HG02852 (cell line): ENCODE measurements around the gene TMEM203.
"Not testable (repeated sequence)": the region's sequence is repeated elsewhere in the genome, so short reads cannot be mapped to it uniquely, and the experiment has no call there.

Experiments used
- ATAC-seq: cut with Tn5 transposase; IDR thresholded peaks from one replicate; pipeline ENCODE4 v1.9.1; 2021; ENCODE audit warnings: mild to moderate bottlenecking, moderate library complexity; ENCODE audit not compliant: unreplicated experiment

TMEM203 gene

GRCh38 chr9:137205126-137206069 is at the start of gene TMEM203, which contains the start of gene NDOR1:
Gene TMEM203, minus strand, starts transcription at chr9:137205648. Its CDS starts 234 bp downstream, at chr9:137205414.
Gene NDOR1, plus strand, starts transcription at chr9:137205700. Its CDS starts 78 bp downstream, at chr9:137205778.
- peak; percentile 36 for ATAC-seq

- peak; percentile 80 for ATAC-seq
These were observed 49.4 kb upstream of the TMEM203 start, which contains the start of gene NELFB for GRCh38 chr9:137254624-137255447. Gene NELFB, plus strand, starts transcription at chr9:137255327.

- no peak for ATAC-seq
These were observed 48.5 kb upstream of the TMEM203 start for GRCh38 chr9:137253717-137254623.

GRCh38 chr9:137252555-137253506 is 47.4 kb upstream of the TMEM203 start:
- ATAC-seq = no peak

DNA sequence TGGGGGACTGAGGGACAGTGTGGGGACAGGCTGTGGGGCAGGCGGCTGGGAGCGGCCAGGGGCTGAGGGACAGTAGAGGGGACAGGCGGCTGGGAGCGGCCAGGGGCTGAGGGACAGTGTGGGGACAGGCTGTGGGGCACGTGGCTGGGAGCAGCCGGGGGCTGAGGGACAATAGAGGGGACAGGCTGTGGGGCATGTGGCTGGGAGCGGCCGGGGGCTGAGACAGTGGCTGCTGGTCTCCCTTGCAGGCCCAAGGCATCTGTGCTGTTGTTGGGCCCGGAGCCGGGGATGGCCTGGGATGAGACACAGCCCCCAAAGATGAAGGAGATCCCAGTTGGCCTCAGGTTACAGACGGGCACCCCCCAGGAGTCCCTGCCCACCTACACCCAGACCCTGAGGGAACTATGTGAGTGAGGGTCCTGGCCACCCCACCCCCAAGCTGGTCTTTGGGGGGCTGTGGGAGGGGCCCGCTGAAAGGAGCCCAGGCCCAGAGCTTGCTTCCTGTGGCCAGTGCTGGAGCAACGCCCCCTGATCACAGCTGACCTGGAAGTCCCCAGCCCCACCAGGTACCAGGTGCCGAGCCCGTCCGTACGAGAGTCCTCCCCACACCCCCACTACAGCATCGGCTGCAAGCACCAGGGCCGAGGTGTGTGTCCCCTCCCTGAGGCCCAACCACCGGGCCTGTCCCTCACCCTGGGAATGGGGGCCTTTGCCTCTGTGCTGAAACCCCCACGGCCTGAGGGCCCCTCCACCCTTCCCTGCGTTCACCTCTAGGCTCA is 46.2 kb upstream of the TMEM203 start:
- no peak for ATAC-seq

DNA sequence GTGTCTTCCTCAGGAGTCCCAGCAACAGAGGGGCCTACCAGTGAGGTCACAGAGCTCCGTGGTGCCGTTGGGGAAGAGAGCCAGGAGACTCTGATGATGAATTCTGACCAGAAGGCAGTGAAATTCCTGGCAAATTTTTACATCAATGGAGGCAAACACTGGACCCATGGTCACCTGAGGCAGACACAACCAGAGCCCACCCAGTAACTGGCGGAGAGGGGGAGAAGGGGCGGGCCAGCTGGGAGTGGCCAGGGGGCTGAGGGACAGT is 45.7 kb upstream of the TMEM203 start, which contains the start of gene STPG3:
TSS of gene STPG3 (plus strand) at position 93 of the 268 bp plus-strand sequence. CDS start at position 94, 1 bp downstream.
- ATAC-seq = no peak

DNA sequence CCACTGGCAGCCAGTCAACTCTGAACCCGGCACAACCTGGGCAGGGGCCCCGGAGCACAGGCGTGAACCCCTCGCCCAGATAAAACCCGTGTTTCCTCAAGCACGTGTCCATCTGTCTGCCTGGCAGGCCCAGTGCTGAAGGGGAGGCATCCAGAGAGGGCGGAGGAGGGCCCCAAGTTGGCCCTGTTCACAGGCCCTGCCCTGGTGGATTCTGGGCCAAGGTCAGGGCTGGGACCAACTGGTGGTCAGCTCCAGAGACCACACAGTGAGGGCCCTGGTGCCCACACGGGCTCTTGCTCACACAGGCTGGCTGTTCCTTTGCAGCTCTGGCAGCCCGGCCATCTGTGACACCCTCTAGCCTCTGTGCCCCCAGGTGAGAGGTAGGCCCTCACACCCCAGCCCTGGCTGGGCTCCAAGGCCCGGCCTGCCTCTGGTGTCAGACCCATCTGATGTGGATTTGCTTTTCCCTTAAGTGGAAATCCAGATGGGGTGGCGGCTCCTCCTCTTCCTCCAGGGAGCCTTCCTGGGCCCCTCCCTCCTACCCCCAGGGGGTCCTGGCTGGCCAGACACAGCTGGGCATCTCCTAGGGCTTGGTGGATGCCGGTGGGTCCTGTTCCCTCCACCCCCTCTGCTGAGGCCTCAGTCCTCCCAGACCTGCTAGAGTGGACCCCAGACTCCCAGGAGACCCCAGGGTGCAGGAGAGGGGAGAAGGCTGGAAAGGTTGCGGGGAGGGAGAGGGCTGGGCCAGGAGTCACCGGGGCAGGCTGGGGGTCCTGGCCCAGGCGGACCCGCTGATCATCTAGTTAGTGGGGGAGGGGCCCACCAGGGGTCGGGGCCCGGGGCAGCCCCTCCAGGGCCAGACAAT is 45.1 kb upstream of the TMEM203 start:
- ATAC-seq = no peak

GRCh38 chr9:137247916-137248175 is 42.4 kb upstream of the TMEM203 start:
- no peak for ATAC-seq

GRCh38 chr9:137247135-137247915 is 41.9 kb upstream of the TMEM203 start:
- ATAC-seq = no peak

DNA sequence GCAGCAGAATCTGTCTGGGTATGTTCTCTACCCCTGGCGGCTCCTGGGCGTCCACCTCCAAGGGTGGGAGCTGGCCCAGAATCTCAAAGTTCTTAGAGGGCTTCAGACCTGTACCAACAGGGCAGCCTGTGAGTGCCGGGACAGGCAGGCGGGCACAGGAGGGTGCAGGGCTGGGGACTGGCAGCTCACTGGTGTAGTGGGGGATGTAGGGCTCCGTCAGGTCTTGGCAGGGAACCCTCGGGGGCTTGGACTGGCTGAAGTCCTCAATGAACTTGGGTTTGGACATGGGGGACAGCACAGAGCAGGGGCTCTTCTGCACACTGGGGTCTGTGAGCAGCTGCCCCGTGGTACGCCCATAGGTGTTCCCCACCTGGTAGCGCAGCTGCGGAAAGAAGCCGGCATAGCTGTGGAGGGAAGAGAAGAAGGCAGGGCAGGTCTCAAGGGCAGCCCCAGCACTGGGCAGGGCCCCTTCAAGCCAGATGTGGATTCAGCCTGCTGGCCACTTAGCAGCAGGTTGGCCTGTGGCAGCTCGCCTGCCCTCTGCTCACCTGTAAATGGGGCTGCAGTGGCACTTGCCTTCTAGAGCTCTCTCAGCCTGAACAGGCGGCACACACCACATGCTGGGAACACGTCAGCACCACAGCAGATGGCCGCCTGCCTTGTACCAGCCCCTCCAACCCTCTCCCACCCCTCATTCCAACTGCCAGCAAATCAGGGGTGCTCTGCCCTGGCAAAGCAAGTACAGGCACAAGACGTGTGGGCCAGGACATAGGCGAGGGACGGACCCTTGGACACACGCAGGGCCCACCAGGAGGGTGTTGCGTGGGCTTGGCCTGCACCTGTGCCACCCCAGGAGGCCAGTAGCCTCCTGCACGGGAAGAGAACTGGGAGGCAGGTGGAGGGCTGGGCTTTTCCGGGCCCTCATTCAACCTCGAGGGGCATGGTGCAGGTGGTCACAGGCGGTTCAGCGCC is 40.3 kb upstream of the TMEM203 start:
- no peak for ATAC-seq

- no peak for ATAC-seq
These were observed 39.3 kb upstream of the TMEM203 start for GRCh38 chr9:137244486-137245449.

DNA sequence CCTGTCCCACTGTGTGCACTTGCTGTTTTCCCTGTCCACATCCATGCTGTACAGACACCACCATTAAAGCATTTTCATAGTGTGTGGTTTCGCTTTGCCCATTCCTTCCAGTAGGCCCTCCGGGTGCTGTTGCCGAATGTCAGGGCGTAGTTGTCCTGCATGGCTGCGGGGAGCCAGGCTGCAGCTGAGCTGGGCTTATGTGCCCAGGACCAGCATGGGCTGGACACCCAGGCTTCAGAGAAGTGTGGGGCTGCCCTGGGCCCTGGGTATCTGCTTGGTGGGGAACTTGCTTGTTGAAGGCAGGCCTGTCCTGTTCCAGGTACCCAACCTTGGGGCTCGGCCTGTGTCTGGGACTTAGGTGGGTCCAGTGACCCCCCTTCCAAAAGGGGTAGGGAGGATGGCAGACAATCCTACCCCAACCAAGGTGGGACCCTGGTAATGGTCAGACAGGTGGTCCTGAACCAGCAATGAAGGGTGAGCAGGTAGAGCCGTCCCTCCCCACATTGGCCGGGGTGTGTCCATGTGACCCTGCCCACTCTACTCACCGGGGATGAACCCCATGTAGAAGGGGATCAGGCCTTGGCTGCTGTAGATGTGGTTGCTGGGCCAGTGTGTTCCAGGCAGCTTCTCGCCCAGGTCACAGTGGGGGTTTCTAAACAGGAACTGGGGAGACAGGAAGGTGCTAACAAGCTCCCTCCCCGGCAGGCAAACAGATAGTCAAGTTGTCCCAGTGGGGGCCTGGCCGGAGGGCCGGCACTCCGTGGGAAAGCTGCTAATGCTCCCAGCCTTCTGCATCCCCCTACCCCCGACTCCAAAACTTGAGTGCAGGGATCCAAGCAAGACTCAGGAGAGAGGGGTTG is 38.4 kb upstream of the TMEM203 start:
- ATAC-seq = no peak

GRCh38 chr9:137243266-137243625 is 37.8 kb upstream of the TMEM203 start:
- not testable (repeated sequence) for ATAC-seq
